Measurements from ENCODE around the gene ABRACL.

GRCh38 chr6:139016337-139017213 is 12.0 kb upstream of the ABRACL start:
- TF ChIP-seq EZH2 (IDR thresholded peaks at IDR 0.05; ENCODE audit: low read length), result no peak
- TF ChIP-seq CTCF (optimal IDR thresholded peaks at IDR 0.05 in 1 of 3, IDR thresholded peaks at IDR 0.05 in 1 of 3, conservative IDR thresholded peaks at IDR 0.05 in 1 of 3; ENCODE audit: extremely low read depth in 1 of 3, insufficient read depth in 2 of 3, low read length in 3 of 3), result no peak

Measured in keratinocyte (primary cell).